HCT116 (cell line): ENCODE measurements around the gene NDUFS6. TPM values are rescaled to one million over a fixed set of nuclear protein-coding genes. Genes with fewer than 3 reads are reported as not detected.
"Not testable (repeated sequence)": the region's sequence is repeated elsewhere in the genome, so short reads cannot be mapped to it uniquely, and the experiment has no call there.

Experiments used
- ATAC-seq: fragments of 200-7000 bp; cut with Tn5 transposase; 2 replicates; pipeline ENCODE4 v1.9.1; 2020; ENCODE audit warnings: mild to moderate bottlenecking, moderate library complexity
- BruUV-seq: library from RNA; stranded (reverse); fragments of 400-500 nt; replicated peaks from 2 replicates; lab custom pipeline; 2021; lab: Mats Ljungman, UMichigan
- CTCF ChIA-PET: fragments of 300-600 bp; sonication (Branson Sonifier 250); formaldehyde crosslinking; loops from one replicate; lab custom pipeline; 2021; ENCODE audit warnings: antibody characterized with exemption; lab: Charles Lee
- POLR2A ChIA-PET: fragments of 300-600, 350-600 bp; sonication (Branson Sonifier 250); formaldehyde crosslinking; loops from one replicate; lab custom pipeline; 2021; ENCODE audit warnings: antibody characterized with exemption; lab: Charles Lee
- RAD21 ChIA-PET, 2 experiments: fragments of 300-600 bp; sonication (Branson Sonifier 250); formaldehyde crosslinking; loops; one replicate each; lab custom pipeline; 2023; ENCODE audit warnings: low total read pairs in 2 of 2; ENCODE audit not compliant: uncharacterized antibody in 2 of 2, unreplicated experiment in 2 of 2, low non-redundant PET in 1 of 2; lab: Charles Lee
- DNase-seq: peaks from one replicate; pipeline ENCODE4 v3.0.0-alpha.2; 2010; ENCODE audit warnings: low read depth, low spot score
- H2AFZ ChIP-seq: fragments of 200-600 bp; shearing (Covaris generic), sonication (generic); 2 replicates; pipeline ENCODE4 v1.6.1; 2017; ENCODE audit warnings: low read depth, mixed run types, mixed read lengths, antibody characterized with exemption, low read length; ENCODE audit not compliant: poor library complexity, severe bottlenecking
- H3K27ac ChIP-seq: 2 replicates; pipeline ENCODE4 v1.5.1; 2012; ENCODE audit warnings: low read depth, low read length
- H3K27me3 ChIP-seq: fragments of 200-600 bp; sonication (generic); 2 replicates; pipeline ENCODE4 v1.6.1; 2016; ENCODE audit warnings: mixed run types, low read length, mixed read lengths; ENCODE audit not compliant: insufficient read depth
- H3K36me3 ChIP-seq, 2 experiments: fragments of 200-500 bp in 1 of 2; fragments of 200-600 bp in 1 of 2; sonication (Bioruptor generic) in 1 of 2; sonication (generic) in 1 of 2; 2 replicates each; pipeline versions ENCODE4 v1.5.1 to v1.6.1; 2014 to 2016; ENCODE audit warnings: low read length in 2 of 2, inconsistent platforms in 1 of 2, mixed read lengths in 1 of 2, mixed run types in 1 of 2; ENCODE audit not compliant: insufficient read depth in 2 of 2, control insufficient read depth in 1 of 2
- H3K4me1 ChIP-seq, 2 experiments: fragments of 200-600 bp in 1 of 2; sonication (generic) in 1 of 2; 2 replicates each; pipeline versions ENCODE4 v1.5.1 to v1.6.1; 2012 to 2017; ENCODE audit warnings: low read length in 2 of 2, inconsistent platforms in 1 of 2, mild to moderate bottlenecking in 1 of 2, mixed read lengths in 1 of 2, mixed run types in 1 of 2, moderate library complexity in 1 of 2; ENCODE audit not compliant: insufficient read depth in 2 of 2, control insufficient read depth in 1 of 2
- H3K4me2 ChIP-seq: fragments of 200-600 bp; sonication (generic); 2 replicates; pipeline ENCODE4 v1.6.1; 2017; ENCODE audit warnings: mixed run types, low read length, mixed read lengths
- H3K4me3 ChIP-seq, 2 experiments: fragments of 200-600 bp in 1 of 2; sonication (generic) in 1 of 2; replicated peaks in 1 of 2; 2 replicates each; pipeline ENCODE4 v1.5.1; 2011 to 2016; ENCODE audit warnings: low read length in 2 of 2, control low read depth in 1 of 2, low read depth in 1 of 2, mild to moderate bottlenecking in 1 of 2, mixed read lengths in 1 of 2, mixed run types in 1 of 2
- H3K79me2 ChIP-seq: fragments of 200-600 bp; sonication (generic); 2 replicates; pipeline ENCODE4 v1.6.1; 2017; ENCODE audit warnings: mild to moderate bottlenecking, mixed run types, low read length, moderate library complexity, mixed read lengths; ENCODE audit not compliant: insufficient read depth
- H3K9ac ChIP-seq: fragments of 200-600 bp; sonication (generic); 2 replicates; pipeline ENCODE4 v1.6.1; 2016; ENCODE audit warnings: low read length, mixed read lengths
- H3K9me2 ChIP-seq: fragments of 200-600 bp; sonication (generic), shearing (Covaris generic); 2 replicates; pipeline ENCODE4 v1.6.1; 2017; ENCODE audit warnings: mixed run types, mild to moderate bottlenecking, moderate library complexity; ENCODE audit not compliant: insufficient read depth
- H3K9me3 ChIP-seq, 2 experiments: fragments of 200-500 bp in 1 of 2; fragments of 200-600 bp in 1 of 2; sonication (Bioruptor generic) in 1 of 2; sonication (generic) in 1 of 2; 2 replicates each; pipeline ENCODE4 v1.6.1; 2014 to 2017; ENCODE audit warnings: low read length in 2 of 2, mixed read lengths in 2 of 2, inconsistent platforms in 1 of 2, low read depth in 1 of 2, mild to moderate bottlenecking in 1 of 2, mixed run types in 1 of 2, moderate library complexity in 1 of 2; ENCODE audit not compliant: control insufficient read depth in 1 of 2, insufficient read depth in 1 of 2
- H4K20me1 ChIP-seq: fragments of 200-600 bp; sonication (generic), shearing (Covaris generic); 2 replicates; pipeline ENCODE4 v1.6.1; 2017; ENCODE audit warnings: mixed run types, mild to moderate bottlenecking, moderate library complexity; ENCODE audit not compliant: insufficient read depth
- EZH2 ChIP-seq: fragments of 200-600 bp; sonication (generic); IDR thresholded peaks from 2 replicates; pipeline ENCODE4 v1.6.1; 2017; ENCODE audit warnings: antibody characterized with exemption, mixed run types
- intact Hi-C: fragments of 100-400 bp; cut with micrococcal nuclease; formaldehyde crosslinking; loops from 2 replicates; pipeline ENCODE4 v1.10.0; 2022
- total RNA-seq: library from RNA; stranded (reverse); gene quantifications from one replicate; pipeline ENCODE4 v1.2.1, GENCODE V29; 2021; ENCODE audit not compliant: unreplicated experiment

Gene NDUFS6
- total RNA-seq, 1 experiment from 2014 or later: 43.8 TPM

- Histone ChIP-seq H3K27me3 (no peaks in the 10 kb centered on the region), H3K27ac (no peak overlapping the region), H3K4me1 (no peaks in the 10 kb centered on the region), H3K79me2 (peaks cover 57% of the 10 kb centered on the region), H3K9ac (no peak overlapping the region), H3K36me3 (peaks cover 37 to 56% of the 10 kb centered on the region in 2 experiments), H3K9me2 (no peaks in the 10 kb centered on the region), H3K4me2 (no peak overlapping the region), H3K4me3 (no peak overlapping the region), H4K20me1 (peaks cover 3% of the 10 kb centered on the region; the same call in 1 of the 2 replicates), H2AFZ (no peak overlapping the region), H3K9me3 (no peaks in the 10 kb centered on the region)
- ChIA-PET POLR2A (no interaction called here), RAD21 (no interaction called here), CTCF (no interaction called here)
- no TSS peak for BruUV-seq
- ATAC-seq: no peak
- intact Hi-C loops: no loop called here
- no peak for TF ChIP-seq EZH2
- DNase-seq: no peak
Measured at GRCh38 chr5:1815071-1815786, 14.0 kb downstream of the NDUFS6 start.

GRCh38 chr5:1815881-1816292, 14.7 kb downstream of the NDUFS6 start:
- no peak for ATAC-seq
- Histone ChIP-seq H2AFZ (no peak overlapping the region), H3K9ac (no peak overlapping the region), H3K9me2 (no peaks in the 10 kb centered on the region), H3K27me3 (no peaks in the 10 kb centered on the region), H3K27ac (no peak overlapping the region), H3K4me2 (no peak overlapping the region), H3K4me3 (no peak overlapping the region), H3K36me3 (peaks cover 35 to 56% of the 10 kb centered on the region in 2 experiments), H3K4me1 (no peaks in the 10 kb centered on the region), H4K20me1 (peaks cover 3% of the 10 kb centered on the region; the same call in 1 of the 2 replicates), H3K9me3 (no peaks in the 10 kb centered on the region), H3K79me2 (peaks cover 50% of the 10 kb centered on the region)
- ChIA-PET CTCF (no interaction called here), RAD21 (no interaction called here), POLR2A (no interaction called here)
- TF ChIP-seq EZH2: no peak
- no TSS peak for BruUV-seq
- intact Hi-C loops: no loop called here
- DNase-seq: no peak

- CTCF ChIA-PET: not testable (repeated sequence)
- H3K36me3 ChIP-seq: peaks cover 35 to 56% of the 10 kb centered on the region in 2 experiments
Measured at GRCh38 chr5:1816495-1817089, 15.4 kb downstream of the NDUFS6 start.

More at GRCh38 chr5:1816495-1817089, 15.4 kb downstream of the NDUFS6 start:
- H3K9me3 ChIP-seq, H2AFZ ChIP-seq, DNase-seq, H3K4me3 ChIP-seq, H4K20me1 ChIP-seq, H3K4me2 ChIP-seq, RAD21 ChIA-PET, H3K9me2 ChIP-seq, H3K27me3 ChIP-seq, H3K9ac ChIP-seq, POLR2A ChIA-PET, H3K4me1 ChIP-seq, BruUV-seq, H3K27ac ChIP-seq, intact Hi-C loops, ATAC-seq: not testable (repeated sequence)
- peaks cover 43% of the 10 kb centered on the region for H3K79me2 ChIP-seq
